GM19372 (cell line): ENCODE data around the gene SMCHD1.
"Not testable (repeated sequence)": the region's sequence is repeated elsewhere in the genome, so short reads cannot be mapped to it uniquely, and the experiment has no call there.

Source experiments
- ATAC-seq: cut with Tn5 transposase; IDR thresholded peaks from one replicate; pipeline ENCODE4 v1.9.1; 2021; ENCODE audit warnings: mild to moderate bottlenecking, low read depth, moderate library complexity; ENCODE audit not compliant: unreplicated experiment

SMCHD1 gene

DNA sequence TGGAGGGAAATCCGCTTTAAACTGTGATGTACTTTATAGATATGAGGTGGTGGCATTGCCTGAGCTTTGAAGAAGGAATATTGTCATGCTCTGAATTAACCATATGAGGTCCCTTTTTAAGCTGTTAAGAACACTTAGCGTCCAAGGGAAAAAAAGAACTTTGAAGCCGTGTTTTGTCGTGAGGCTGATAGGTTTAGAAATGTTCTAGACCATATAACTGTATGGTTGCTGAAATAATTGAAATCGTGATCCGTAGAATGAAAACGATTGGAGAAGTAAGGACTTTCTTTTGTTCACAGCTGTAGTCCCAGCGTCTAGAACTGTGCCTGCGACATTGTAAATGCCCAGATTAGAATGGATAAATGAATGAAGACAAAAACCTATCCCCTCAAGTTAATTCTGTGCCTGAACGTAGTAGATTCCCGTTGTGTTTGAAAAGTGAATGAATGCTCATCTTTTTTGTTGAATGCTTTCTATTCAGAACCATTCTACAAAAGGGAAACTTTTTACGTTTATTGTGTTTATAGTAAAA is 1.5 kb downstream of the SMCHD1 start:
- no peak for ATAC-seq

- ATAC-seq, result no peak
Observed at GRCh38 chr18:2657788-2658458, 2.4 kb downstream of the SMCHD1 start.

DNA sequence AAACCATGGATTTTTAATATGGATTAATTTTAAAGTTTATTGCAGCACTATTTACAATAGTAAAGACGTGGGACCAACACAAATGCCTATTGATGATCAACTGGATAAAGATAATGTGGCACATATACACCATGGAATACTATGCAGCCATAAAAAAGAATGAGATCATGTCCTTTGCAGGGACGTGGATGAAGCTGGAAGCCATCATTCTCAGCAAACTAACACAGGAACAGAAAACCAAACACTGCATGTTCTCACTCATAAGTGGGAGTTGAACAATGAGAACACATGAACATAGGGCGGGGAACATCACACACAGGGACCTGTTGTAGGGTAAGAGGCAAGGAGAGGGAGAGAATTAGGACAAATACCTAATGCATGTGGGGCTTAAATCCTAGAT is 5.3 kb downstream of the SMCHD1 start:
- ATAC-seq, result not testable (repeated sequence)

DNA sequence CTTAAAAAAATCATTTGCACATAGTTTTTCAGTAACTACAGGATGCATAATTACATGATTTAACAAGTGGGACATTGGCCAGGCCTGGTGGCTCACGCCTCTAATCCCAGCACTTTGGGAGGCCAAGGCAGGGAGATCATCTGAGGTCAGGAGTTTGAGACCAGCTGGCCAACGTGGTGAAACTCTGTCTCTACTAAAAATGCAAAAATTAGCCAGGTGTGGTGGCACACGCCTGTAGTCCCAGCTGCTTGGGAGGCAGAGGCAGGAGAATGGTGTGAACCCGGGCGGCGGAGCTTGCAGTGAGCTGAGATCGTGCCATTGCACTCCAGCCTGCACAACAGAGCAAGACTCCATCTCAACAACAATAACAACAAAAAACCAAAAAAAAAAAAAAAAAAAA is 6.8 kb downstream of the SMCHD1 start:
- not testable (repeated sequence) for ATAC-seq

DNA sequence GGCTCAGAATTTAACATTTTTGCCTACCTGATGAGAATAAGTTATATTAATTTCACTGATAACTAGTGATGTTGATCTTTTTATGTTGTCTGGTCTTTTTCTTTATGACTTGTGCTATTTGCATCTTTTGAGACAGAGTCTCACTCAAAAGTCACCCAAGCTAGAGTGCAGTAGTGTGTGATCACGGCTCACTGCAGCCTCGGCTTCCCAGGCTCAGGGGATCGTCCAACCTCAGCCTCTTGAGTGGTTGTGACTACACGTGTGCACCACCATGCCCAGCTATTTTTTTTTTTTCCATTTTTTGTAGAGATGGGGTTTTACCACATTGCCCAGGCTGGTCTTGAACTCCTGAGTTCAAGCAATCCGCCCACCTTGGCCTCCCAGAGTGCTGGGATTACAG is 7.5 kb downstream of the SMCHD1 start:
- no peak for ATAC-seq

DNA sequence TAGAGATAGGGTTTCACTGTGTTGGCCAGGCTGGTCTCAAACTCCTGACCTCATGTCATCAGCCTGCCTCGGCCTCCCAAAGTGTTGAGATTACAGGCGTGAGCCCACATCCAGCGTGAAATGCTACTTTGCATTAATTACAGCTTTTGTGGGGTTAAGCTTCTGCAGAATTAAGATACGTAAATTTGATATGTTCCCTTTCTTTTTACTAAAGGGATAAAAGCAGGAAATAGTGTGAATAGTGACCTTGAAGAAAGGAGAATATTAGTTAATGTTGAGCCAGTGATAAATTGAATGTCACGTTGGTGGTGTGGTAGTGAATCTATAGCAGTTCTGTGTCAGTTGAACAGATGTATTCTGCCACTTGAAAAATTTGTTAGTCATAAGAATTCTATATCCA is 16.9 kb downstream of the SMCHD1 start:
- no peak for ATAC-seq

GRCh38 chr18:2672872-2673271 is 17.3 kb downstream of the SMCHD1 start:
- no peak for ATAC-seq

- ATAC-seq, result not testable (repeated sequence)
Observed at GRCh38 chr18:2678933-2679332, 23.4 kb downstream of the SMCHD1 start.

DNA sequence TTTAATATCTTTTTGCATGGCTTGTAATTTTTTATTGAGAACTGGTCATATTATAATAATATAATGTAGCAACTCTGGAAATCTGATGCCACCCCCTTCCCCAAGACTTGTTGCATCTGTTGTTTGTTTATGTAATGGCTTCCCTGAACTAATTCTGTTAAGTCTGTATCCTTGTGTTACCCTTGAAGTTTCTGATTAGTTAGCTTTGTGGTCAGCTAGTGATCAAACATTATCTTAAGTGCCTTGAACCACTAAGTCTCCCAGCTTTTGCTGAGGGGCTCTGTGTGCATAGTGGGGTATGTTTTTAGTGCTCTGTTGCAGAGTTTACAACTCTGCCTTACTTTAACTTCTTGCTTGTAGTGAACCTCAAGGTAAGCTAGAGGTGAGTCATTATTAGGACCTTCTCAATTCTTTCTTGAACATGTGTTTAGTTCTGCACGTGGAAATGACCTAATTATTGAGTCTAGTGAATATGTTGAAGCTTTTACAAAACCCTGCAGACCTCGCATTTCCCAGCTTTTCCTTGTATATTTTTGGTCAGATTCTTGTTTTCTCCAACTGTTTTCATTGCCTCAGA is 24.8 kb downstream of the SMCHD1 start:
- ATAC-seq, result no peak

DNA sequence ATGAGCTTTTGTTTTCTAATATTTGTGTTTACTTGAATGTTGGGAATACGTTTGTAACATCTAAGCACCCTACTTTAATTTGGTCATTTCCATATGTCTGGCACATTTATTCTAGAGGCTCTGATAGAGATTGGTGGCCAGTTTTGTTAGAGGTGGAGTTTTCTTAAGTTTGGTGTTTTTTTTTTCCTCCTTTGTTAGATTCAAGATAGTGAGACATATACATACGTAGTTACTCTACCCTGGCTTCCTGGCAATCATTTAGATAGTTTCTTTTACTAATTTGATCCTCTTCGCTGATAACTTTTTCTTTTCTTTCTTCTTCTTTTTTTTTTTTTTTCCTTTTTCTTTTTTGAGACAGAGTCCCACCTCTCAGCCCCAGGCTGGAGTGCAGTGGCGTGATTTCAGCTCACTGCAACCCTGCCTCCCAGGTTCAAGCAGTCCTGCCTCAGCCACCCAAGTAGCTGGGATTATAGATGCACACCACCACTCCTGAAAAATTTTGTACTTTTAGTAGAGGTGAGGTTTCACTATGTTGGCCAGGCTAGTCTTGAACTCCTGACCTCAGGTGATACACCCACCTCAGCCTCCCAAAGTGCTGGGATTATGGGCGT is 26.6 kb downstream of the SMCHD1 start:
- ATAC-seq, result no peak

GRCh38 chr18:2683055-2683454 is 27.5 kb downstream of the SMCHD1 start:
- ATAC-seq, result no peak

DNA sequence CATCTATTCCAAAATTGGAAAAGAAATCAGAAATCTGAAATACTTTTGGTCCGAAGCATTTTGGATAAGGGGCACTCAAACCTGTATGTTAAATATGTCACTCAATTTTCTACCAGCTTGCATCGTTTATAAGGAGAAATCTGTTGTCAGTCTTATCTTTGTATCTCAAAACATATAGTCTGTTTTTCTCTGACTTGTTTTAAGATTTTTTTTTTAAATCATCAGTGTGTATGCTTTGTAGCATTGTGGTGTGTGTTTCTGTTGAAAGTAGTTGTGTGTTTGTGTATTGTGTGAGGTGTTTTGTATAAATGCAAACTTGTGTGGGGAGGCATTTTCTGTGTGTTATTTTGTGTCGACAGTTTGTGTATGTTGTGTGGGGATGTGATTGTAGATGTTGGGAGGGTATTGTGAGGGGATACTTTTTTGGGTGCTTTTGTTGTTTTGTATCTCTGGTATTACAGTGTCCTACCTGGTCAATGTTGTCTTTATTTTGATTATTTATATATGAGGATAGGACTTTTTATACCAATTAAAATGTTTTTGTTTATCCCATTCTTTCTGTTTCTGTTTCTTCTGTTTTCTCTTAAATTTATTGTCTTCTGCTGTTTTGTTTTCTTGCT is 30.9 kb downstream of the SMCHD1 start:
- ATAC-seq, result no peak

- ATAC-seq, result peak; percentile 79
Observed at GRCh38 chr18:2687390-2688001, 32.0 kb downstream of the SMCHD1 start.

- ATAC-seq, result no peak
Observed at GRCh38 chr18:2692508-2692907, 37.0 kb downstream of the SMCHD1 start.

GRCh38 chr18:2697184-2697583 is 41.7 kb downstream of the SMCHD1 start:
- ATAC-seq, result no peak

DNA sequence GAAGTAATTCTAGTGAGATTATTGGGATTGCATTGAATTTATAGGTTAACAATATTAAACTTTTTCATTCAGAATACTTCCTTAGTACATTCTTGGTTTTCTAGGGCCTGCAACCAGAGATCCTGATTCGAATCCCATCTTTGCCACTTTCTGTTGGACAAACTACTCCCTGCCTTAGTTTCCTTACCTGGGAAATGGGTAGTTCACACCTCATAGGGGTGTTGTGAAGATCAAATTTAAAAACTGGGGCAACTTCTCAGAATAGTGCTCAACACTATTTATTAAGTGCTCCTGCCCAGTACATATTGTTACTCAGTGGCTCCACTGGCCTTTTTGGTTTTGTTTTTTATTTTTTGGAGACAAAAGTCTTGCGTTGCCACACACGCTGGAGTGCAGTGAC is 43.5 kb downstream of the SMCHD1 start:
- no peak for ATAC-seq

DNA sequence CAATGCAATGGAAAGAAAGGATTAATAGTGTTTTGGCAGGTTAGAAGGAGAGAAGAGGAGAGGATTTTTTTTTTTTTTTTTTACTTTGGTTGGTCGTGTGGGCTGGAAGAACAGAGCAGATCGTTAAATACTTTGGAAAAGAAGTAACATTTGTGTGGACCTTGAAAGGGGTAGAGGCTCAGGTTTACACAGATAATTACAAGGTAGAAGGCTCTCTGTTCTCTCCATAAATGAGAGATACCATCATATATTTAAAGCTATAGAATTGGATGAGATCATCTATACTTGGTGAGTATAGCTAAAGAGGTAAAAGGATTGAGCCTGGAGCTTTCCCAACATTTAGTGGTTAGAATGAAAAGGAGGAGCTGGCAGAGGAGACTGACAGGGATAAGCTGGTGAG is 49.0 kb downstream of the SMCHD1 start:
- ATAC-seq, result no peak

DNA sequence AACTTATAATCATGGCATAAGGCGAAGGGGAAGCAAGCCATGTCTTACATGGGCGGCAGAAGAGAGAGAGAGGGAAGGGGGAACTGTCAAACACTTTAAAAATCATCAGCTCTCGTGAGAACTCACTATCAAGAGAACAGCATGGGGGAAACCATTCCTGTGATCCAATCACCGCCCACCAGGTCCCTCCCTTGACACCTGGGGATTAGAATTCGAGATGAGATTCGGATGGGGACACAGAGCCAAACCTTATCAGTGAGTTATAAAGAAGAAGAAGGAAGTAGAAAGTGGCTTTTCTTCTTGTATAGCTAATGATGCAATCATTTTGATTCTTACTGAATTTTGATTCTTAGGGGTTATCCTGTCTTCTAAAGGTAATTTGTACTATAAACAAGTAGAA is 51.4 kb downstream of the SMCHD1 start:
- no peak for ATAC-seq

- no peak for ATAC-seq
Observed at GRCh38 chr18:2707551-2708168, 52.1 kb downstream of the SMCHD1 start.

- no peak for ATAC-seq
Observed at GRCh38 chr18:2709316-2709715, 53.8 kb downstream of the SMCHD1 start.

- no peak for ATAC-seq
Observed at GRCh38 chr18:2714140-2714539, 58.6 kb downstream of the SMCHD1 start.
